T-helper 2 cell treated with Interferon-gamma antibody and Interleukin-4, amounts not matched to agents 5 μg/mL and 100 μg/mL, for 36 hours (primary cell): ENCODE results near the gene PHYKPL.
"Not testable (repeated sequence)": the region's sequence is repeated elsewhere in the genome, so short reads cannot be mapped to it uniquely, and the experiment has no call there.

Experiments
- DNase-seq: peaks from one replicate; pipeline ENCODE4 v3.0.0; 2021; ENCODE audit warnings: low spot score
- H3K27ac Mint-ChIP-seq: one replicate; pipeline ENCODE4 v1.8.0; 2021; ENCODE audit warnings: mild to moderate bottlenecking, mixed read lengths
- H3K27me3 Mint-ChIP-seq: one replicate; pipeline ENCODE4 v1.8.0; 2021; ENCODE audit warnings: low read depth, mixed read lengths
- H3K36me3 Mint-ChIP-seq: one replicate; pipeline ENCODE4 v1.8.0; 2021; ENCODE audit warnings: low read depth, mixed read lengths
- H3K4me1 Mint-ChIP-seq: one replicate; pipeline ENCODE4 v1.8.0; 2021; ENCODE audit warnings: low read depth, mixed read lengths
- H3K4me3 Mint-ChIP-seq: one replicate; pipeline ENCODE4 v1.8.0; 2022; ENCODE audit warnings: mild to moderate bottlenecking, moderate library complexity, mixed read lengths
- H3K9me3 Mint-ChIP-seq: one replicate; pipeline ENCODE4 v1.8.0; 2021; ENCODE audit warnings: mixed read lengths

PHYKPL gene

DNA sequence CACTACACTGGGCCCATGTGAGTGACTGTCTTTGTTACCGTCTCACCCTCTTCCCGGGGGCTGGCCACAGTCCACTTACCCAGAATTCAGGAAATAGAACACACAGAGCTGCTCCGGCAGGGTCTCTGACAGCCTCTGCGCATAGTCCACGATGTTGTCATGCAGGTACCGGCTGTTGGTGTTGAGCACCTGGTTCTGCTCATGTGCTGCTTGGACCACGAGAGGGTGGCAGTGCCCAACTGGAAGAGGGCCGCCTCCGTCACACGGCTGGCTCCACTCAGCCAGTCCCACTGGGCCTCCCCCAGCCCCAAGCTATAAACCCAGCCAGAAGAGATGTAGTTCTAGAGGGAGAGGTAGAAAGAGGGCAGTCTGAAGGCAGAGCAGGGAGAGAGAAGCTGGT lies 2.7 kb downstream of the PHYKPL start:
- Mint-ChIP-seq H3K4me1 (peaks cover 24% of the 10 kb centered on the region), H3K27ac (peak overlapping the region; percentile 26), H3K27me3 (no peaks in the 10 kb centered on the region), H3K36me3 (peaks cover 57% of the 10 kb centered on the region), H3K4me3 (peak overlapping the region; percentile 89), H3K9me3 (no peaks in the 10 kb centered on the region)
- DNase-seq, result no peak

GRCh38 chr5:178229111-178229510 lies 3.5 kb downstream of the PHYKPL start:
- Mint-ChIP-seq H3K4me1 (peaks cover 23% of the 10 kb centered on the region), H3K36me3 (peaks cover 58% of the 10 kb centered on the region), H3K4me3 (peak overlapping the region; percentile 38)
- DNase-seq, H3K27me3 Mint-ChIP-seq, H3K9me3 Mint-ChIP-seq, H3K27ac Mint-ChIP-seq: not testable (repeated sequence)

GRCh38 chr5:178228609-178229008 lies 4.0 kb downstream of the PHYKPL start:
- H3K27me3 Mint-ChIP-seq, result no peaks in the 10 kb centered on the region
- DNase-seq, result no peak
- H3K4me1 Mint-ChIP-seq, result peaks cover 23% of the 10 kb centered on the region
- H3K4me3 Mint-ChIP-seq, result no peak overlapping the region
- peaks cover 58% of the 10 kb centered on the region for H3K36me3 Mint-ChIP-seq
- no peak overlapping the region for H3K27ac Mint-ChIP-seq
- no peaks in the 10 kb centered on the region for H3K9me3 Mint-ChIP-seq

- Mint-ChIP-seq H3K27ac (peak overlapping the region; percentile 68), H3K9me3 (no peaks in the 10 kb centered on the region), H3K4me1 (peaks cover 23% of the 10 kb centered on the region), H3K4me3 (no peak overlapping the region), H3K27me3 (no peaks in the 10 kb centered on the region), H3K36me3 (peaks cover 62% of the 10 kb centered on the region)
- no peak for DNase-seq
Observed at GRCh38 chr5:178227929-178228328, 4.7 kb downstream of the PHYKPL start.

DNA sequence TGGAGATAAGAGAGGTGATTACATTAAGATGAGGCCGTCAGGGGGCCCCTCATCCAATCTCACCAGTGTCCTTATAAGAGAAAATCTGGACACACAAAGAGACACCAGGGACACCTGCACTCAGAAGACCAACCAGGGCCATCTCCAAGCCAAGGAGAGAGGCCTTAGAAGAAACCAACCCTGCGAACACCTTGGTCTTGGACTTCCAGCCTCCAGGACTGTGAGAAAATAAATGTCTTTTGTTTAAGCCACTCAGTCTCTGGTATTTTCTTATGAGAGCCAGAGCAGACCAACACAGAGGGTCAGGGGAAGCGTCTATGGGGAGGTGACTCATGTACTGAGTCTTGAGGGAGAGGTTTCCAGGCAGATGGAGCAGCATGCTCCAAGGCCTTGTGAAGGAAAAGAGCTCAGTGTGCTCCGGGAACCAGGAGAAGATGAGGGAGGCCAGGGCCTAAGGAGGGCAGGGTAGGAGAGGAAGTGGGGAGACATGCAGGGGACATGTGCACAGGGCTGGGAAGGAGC lies 5.4 kb downstream of the PHYKPL start:
- Mint-ChIP-seq H3K4me1 (peaks cover 23% of the 10 kb centered on the region), H3K36me3 (peaks cover 63% of the 10 kb centered on the region)

DNA sequence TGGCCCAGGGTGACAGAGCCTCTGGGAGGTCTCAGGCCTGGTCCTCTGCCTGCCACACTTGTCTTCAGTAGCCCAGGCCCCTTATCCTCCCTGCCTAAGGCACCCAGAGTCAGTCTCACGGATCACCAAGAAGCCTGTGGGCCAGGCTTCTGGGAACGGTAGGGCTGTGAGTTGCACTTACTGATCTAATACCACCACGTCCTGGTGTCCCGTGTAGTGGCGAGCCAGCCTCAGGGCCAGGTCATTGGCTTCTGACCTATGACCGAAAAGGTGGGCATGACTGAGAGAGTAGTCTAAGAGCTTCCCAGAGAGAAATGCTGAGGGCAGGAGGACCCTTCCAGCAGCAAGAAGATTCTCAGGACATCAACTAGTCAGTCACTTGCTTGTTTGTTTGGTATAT lies 7.4 kb downstream of the PHYKPL start:
- Mint-ChIP-seq H3K27ac (no peak overlapping the region), H3K4me1 (peaks cover 17% of the 10 kb centered on the region)
- DNase-seq, result no peak

More for the DNA sequence above, 5.4 kb downstream of the PHYKPL start:
- H3K27me3 Mint-ChIP-seq, result no peaks in the 10 kb centered on the region
- DNase-seq, result no peak
- H3K9me3 Mint-ChIP-seq, result no peaks in the 10 kb centered on the region
- no peak overlapping the region for H3K4me3 Mint-ChIP-seq
- peak overlapping the region; percentile 68 for H3K27ac Mint-ChIP-seq

GRCh38 chr5:178224403-178224802 lies 8.2 kb downstream of the PHYKPL start:
- H3K36me3 Mint-ChIP-seq, result peaks cover 54% of the 10 kb centered on the region
- no peaks in the 10 kb centered on the region for H3K9me3 Mint-ChIP-seq
- H3K4me1 Mint-ChIP-seq, result peaks cover 17% of the 10 kb centered on the region

More for the DNA sequence above, 7.4 kb downstream of the PHYKPL start:
- no peaks in the 10 kb centered on the region for H3K9me3 Mint-ChIP-seq
- H3K27me3 Mint-ChIP-seq, result no peaks in the 10 kb centered on the region
- H3K4me3 Mint-ChIP-seq, result no peak overlapping the region
- peaks cover 59% of the 10 kb centered on the region for H3K36me3 Mint-ChIP-seq

GRCh38 chr5:178223828-178224335 lies 8.7 kb downstream of the PHYKPL start:
- Mint-ChIP-seq H3K4me3 (no peak overlapping the region), H3K27me3 (no peaks in the 10 kb centered on the region), H3K9me3 (no peaks in the 10 kb centered on the region), H3K36me3 (peaks cover 54% of the 10 kb centered on the region), H3K27ac (no peak overlapping the region), H3K4me1 (peaks cover 17% of the 10 kb centered on the region)
- DNase-seq, result no peak

More at GRCh38 chr5:178224403-178224802, 8.2 kb downstream of the PHYKPL start:
- DNase-seq, result no peak
- no peak overlapping the region for H3K27ac Mint-ChIP-seq
- no peak overlapping the region for H3K4me3 Mint-ChIP-seq
- H3K27me3 Mint-ChIP-seq, result no peaks in the 10 kb centered on the region

DNA sequence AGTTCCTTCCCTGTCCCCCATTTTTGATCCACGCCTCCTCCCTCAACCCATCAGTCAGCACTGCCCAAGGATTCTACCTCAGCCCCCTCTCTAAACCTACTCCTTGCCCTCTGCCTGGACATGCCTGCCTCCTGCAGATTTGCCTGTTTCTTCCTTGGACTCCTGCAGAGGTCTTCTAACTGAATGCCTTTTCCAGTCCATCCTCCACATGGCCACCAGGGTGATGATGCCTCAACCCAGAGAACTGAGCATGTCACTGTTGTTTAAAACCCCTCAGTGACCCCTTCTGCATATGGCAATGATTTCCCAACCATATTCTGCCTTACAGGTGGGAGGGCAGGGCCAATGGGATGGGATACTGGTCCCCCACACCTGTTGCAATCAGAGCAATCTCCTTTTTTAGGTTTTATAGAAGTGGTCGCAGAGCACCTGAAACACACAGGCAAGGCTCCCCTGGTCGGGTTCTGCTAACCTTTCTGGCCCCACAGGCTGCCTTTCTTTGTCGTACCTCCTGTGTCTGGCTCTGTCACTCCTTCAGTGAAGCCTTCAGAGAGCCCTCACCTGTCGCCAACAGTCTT lies 9.3 kb downstream of the PHYKPL start:
- H3K36me3 Mint-ChIP-seq, result peaks cover 55% of the 10 kb centered on the region
- H3K4me1 Mint-ChIP-seq, result peaks cover 17% of the 10 kb centered on the region
- no peak overlapping the region for H3K27ac Mint-ChIP-seq
- no peak for DNase-seq
- no peaks in the 10 kb centered on the region for H3K27me3 Mint-ChIP-seq
- no peaks in the 10 kb centered on the region for H3K9me3 Mint-ChIP-seq
- no peak overlapping the region for H3K4me3 Mint-ChIP-seq

DNA sequence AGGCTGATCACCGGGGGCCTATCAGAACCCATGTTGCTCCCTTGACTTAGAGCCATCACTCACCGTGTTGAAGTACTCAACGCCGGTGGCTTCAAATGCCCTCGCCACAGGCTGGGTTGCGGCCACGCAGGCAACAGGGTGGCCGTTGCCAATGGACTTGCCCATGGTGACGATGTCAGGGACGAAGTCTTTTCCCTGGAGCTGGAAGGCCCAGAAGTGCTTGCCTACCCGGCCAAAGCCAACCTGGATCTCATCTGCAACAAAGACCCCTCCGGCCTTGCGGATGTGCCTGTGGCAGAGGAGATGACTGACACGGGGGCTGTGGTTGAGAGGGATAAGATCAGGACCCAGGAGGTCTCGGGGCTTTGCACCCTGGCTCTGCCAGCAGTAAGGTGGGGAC lies 10.3 kb downstream of the PHYKPL start:
- H3K4me1 Mint-ChIP-seq, result peaks cover 8% of the 10 kb centered on the region
- H3K27me3 Mint-ChIP-seq, result no peaks in the 10 kb centered on the region
- H3K9me3 Mint-ChIP-seq, result no peaks in the 10 kb centered on the region
- H3K27ac Mint-ChIP-seq, result no peak overlapping the region
- H3K4me3 Mint-ChIP-seq, result no peak overlapping the region
- DNase-seq, result no peak
- peaks cover 47% of the 10 kb centered on the region for H3K36me3 Mint-ChIP-seq

DNA sequence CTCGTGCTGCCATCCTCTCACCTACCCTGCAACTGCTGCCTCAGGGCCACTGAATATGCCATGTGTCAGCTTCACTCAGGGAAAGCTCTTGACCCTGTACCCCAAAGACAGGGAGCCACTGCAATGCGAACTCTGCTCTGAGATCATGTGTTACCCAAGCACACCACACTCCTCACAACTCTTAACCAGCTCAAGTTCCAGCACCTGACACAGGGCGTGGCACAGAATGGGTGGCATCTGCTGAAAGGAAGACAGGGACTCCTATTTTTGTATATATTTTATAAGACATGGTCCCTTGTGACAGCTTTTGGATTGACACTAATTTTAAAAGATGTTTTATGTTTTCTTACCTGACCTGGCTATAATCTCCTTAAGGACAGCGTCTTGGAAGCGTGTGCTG lies 10.7 kb downstream of the PHYKPL start:
- no peaks in the 10 kb centered on the region for H3K9me3 Mint-ChIP-seq
- H3K4me3 Mint-ChIP-seq, result no peak overlapping the region
- peaks cover 43% of the 10 kb centered on the region for H3K36me3 Mint-ChIP-seq
- peak overlapping the region; percentile 8 for H3K27ac Mint-ChIP-seq
- DNase-seq, result no peak
- H3K27me3 Mint-ChIP-seq, result no peaks in the 10 kb centered on the region
- peaks cover 6% of the 10 kb centered on the region for H3K4me1 Mint-ChIP-seq

DNA sequence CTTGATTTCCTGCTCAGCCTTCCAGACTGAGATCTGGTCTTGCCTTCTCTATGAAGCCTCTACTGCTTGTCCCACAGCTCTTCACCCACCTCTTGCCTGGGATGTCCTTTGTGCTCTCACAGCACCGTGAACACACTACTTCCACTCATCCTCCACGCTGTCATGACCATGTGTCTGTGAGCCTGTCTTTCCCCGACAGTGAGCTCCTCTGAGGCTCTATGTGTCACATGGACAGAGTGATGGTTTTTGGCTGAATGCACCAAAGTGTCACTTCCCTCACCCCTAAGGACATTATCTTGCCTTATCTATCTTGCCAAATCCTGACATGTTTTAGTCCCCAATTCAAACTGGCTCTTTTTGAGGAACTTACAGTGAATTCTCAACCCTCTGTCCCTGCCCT lies 11.3 kb downstream of the PHYKPL start:
- Mint-ChIP-seq H3K27me3 (no peaks in the 10 kb centered on the region), H3K4me3 (no peak overlapping the region), H3K4me1 (peaks cover 7% of the 10 kb centered on the region), H3K27ac (peak overlapping the region; percentile 8), H3K36me3 (peaks cover 44% of the 10 kb centered on the region), H3K9me3 (no peaks in the 10 kb centered on the region)
- no peak for DNase-seq

- no peaks in the 10 kb centered on the region for H3K9me3 Mint-ChIP-seq
- H3K4me1 Mint-ChIP-seq, result peaks cover 14% of the 10 kb centered on the region
- no peak overlapping the region for H3K27ac Mint-ChIP-seq
- no peaks in the 10 kb centered on the region for H3K27me3 Mint-ChIP-seq
- no peak for DNase-seq
- peaks cover 51% of the 10 kb centered on the region for H3K36me3 Mint-ChIP-seq
- H3K4me3 Mint-ChIP-seq, result no peak overlapping the region
Observed at GRCh38 chr5:178218827-178219226, 13.8 kb downstream of the PHYKPL start.

DNA sequence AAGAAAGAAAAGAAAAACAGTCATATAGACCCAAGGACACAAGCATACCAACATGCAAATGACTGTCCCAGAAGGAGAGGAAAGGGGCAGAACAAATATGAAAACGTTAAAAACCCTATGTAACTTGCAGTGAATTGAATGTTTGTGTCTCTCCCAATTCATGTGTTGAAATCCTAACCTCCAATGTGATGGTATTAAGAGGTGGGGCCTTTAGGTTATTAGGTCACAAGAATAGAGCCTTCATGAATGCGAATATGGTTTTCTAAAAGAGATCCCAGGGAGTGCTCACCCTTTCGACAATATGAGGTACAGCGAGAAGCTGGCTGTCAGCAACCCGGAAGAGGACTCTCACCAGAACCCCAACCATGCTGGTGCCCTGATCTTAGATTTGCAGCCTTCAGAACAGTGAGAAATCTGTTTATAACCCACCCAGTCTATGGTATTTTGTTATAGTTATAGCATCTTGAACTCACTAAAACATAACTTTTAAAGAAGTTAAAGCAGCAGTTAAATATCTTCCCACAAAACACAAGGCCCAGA lies 14.3 kb downstream of the PHYKPL start:
- H3K4me3 Mint-ChIP-seq, result no peak overlapping the region
- H3K9me3 Mint-ChIP-seq, result no peaks in the 10 kb centered on the region
- H3K27me3 Mint-ChIP-seq, result no peaks in the 10 kb centered on the region
- H3K27ac Mint-ChIP-seq, result no peak overlapping the region
- H3K36me3 Mint-ChIP-seq, result peaks cover 56% of the 10 kb centered on the region
- DNase-seq, result no peak
- H3K4me1 Mint-ChIP-seq, result peaks cover 14% of the 10 kb centered on the region
